GM13977 (cell line): ENCODE results near the gene MYO7B.
A peak's percentile ranks its signal among the peaks of the same experiment; 100 is the strongest.
"Not testable (repeated sequence)": the region's sequence is repeated elsewhere in the genome, so short reads cannot be mapped to it uniquely, and the experiment has no call there.

Source experiments
- DNase-seq: peaks from one replicate; pipeline ENCODE4 v3.0.0; 2012; ENCODE audit warnings: low spot score
- in situ Hi-C: fragments of 300-500 bp; cut with MboI; formaldehyde crosslinking; loops from one replicate; pipeline ENCODE4 v1.12.0; 2022; ENCODE audit warnings: low sequenced_read_pairs, low pct_unique_long_range_greater_than_20kb, mixed read lengths, inconsistent platforms; ENCODE audit not compliant: unreplicated experiment
- TF ChIP-seq, protein P1 (sequence below): IDR thresholded peaks from 2 replicates; pipeline ENCODE4 v1.5.1; 2012; ENCODE audit warnings: mild to moderate bottlenecking, control low read depth; ENCODE audit not compliant: insufficient read depth; ENCODE audit errors: extremely low read depth, missing control alignments

MYO7B gene

DNA sequence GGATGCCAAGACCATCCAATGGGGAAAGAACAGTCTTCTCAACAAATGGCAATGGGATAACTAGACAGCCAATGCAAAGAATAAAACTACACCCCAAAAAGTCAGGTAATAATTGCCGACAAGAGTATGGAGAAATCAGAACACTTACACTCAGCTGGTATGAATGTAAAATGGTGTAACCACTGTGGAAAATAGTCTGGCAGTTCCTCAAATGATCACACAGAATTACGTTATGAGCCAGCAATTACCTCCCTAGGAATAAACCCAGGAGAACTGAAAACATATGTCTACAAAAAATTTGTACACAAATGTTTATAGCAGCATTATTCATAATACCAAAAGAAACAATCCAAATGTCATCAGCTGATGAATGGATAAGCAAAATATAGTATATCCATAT is 18.0 kb upstream of the MYO7B start:
- in situ Hi-C loops: no loop called here
- TF ChIP-seq, protein P1, sequence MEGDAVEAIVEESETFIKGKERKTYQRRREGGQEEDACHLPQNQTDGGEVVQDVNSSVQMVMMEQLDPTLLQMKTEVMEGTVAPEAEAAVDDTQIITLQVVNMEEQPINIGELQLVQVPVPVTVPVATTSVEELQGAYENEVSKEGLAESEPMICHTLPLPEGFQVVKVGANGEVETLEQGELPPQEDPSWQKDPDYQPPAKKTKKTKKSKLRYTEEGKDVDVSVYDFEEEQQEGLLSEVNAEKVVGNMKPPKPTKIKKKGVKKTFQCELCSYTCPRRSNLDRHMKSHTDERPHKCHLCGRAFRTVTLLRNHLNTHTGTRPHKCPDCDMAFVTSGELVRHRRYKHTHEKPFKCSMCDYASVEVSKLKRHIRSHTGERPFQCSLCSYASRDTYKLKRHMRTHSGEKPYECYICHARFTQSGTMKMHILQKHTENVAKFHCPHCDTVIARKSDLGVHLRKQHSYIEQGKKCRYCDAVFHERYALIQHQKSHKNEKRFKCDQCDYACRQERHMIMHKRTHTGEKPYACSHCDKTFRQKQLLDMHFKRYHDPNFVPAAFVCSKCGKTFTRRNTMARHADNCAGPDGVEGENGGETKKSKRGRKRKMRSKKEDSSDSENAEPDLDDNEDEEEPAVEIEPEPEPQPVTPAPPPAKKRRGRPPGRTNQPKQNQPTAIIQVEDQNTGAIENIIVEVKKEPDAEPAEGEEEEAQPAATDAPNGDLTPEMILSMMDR: no peak
- no peak for DNase-seq

DNA sequence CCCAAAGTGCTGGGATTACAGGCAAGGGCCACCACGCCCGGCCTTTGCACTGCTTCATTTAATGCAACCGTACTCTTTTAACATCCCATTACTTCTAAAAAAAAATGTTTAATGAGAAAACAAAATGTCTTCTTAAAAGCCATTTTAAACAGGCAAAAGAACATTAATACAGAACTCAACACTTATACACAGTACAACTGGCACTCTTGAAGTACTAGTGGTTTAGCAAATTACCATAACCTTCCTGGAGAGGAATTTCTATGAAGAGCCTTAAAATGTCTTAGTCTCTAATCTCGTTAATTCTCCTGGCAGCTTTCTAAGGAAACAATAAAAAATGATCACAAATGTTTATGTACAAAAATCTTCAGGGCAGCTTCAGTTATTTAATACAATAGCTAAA is 15.1 kb upstream of the MYO7B start:
- in situ Hi-C loops: no loop called here
- DNase-seq: no peak
- TF ChIP-seq, protein P1: no peak

DNA sequence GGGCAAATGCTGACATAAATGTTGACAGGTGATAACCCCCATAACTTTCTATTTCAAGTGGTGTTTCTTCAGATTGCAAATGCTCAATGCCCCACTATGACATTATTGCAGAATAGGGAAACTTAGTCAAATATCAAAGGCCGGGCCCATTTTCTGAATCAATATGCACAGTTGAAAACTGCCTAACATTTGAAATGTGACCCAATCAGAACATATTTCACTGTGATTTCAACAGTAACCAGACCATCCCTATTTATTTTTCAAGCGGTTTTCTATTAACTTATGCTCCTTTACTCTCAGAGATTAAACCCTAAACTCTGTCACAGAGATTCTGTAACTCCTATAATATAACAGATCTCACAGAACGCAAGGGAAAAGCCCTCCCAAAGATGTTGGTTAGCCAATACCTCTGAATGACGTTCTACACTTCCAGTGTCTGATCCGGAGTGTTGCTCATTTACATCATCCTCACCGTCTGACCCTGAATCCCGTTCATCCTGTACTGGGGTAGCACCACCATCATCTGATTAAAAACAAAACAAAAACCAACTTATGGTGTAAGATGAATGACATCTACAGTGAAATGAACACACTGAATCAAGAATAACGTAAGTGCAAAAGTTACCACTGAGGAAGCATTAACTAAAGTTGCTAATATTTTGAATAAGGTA is 12.1 kb upstream of the MYO7B start:
- DNase-seq: no peak
- in situ Hi-C loops: no loop called here
- TF ChIP-seq, protein P1: no peak

DNA sequence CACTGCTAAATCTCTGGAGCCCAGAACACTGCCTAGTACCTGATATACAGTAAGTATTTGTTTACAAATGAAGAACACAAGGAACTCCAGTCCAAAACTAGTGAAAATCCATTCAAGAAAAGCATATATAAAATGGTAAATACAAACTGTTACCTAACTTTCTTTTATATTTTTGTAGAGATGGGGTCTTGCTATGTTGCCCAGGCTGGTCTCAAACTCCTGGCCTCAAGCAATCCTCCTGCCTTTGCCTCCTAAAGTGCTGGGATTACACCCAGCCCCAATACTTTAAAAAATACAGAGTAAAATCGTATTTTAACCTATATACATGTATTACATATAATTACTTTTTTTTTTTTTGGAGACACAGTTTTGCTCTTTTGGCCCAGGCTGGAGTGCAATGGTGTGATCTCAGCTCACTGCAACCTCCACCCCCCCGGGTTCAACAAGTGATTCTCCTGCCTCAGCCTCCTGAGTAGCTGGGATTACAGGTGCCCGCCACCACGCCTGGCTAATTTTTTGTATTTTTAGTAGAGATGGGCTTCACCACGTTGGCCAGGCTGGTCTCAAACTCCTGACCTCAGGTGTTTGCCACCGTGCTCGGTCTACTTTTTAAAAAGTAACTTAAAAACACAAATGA is 11.2 kb upstream of the MYO7B start:
- DNase-seq, in situ Hi-C loops: not testable (repeated sequence)

DNA sequence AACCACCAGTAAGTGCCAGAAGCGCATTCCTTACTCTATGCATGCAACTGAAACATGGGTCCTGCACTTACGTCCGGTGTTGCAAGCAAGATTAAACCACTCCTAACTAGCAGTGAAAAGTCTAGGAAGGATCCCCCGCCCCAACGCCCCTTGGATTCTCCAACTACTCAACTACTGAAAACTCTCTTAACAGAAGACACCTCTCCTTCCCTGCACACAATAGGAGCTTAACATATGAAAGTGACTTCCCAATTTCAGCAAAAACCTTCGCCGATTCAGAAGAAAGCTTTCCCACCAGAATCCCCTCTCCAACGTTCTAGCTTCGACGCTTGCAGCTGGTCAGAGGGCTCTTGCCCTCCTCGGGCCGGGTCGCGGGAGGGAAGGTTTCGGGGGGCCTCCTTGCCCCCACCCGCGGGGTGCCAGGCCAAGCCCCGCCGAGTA is 9.8 kb upstream of the MYO7B start:
- TF ChIP-seq, protein P1: no peak
- in situ Hi-C loops: no loop called here
- peak; percentile 34 for DNase-seq

DNA sequence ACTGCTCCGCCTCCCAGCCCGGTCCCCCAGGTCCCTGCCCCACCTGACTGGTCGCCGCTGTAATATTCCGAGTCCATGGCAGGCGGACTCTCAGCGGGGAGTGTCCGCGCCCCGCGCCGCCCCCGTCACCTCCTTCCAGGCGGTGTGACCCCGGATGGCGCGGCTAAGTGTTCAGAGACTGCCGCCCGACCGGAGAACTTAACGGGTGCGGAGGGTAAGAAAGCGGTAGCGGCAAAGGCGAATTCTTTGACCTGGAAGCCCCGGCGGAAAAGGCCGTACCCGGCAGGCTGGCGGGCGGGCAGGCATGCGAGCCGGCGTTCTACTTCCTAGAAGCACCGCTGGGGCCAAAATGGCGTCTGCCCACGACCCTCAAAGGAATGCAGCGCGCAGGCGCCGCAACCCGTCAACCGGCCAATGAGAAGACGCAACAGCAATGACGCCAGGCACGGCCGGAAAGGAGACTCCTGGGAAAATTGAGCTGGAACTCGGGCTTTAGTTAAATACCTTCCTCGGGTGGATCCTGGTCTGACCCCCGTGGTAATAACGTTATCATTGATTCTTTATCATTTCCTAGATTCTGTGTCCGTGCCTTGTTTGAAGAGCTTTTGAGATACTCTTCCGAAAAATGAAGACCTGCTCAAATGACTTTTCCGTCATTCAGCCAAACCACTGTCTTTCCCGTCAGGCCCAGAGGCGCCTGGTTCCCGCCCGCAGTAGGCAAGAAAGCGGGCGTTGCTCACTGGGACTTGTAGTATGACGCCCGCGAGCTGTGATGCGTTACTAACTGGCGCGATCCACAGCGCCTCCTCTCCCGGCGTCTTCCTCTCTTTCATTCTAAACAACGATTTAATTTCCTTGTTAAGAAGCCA is 9.1 kb upstream of the MYO7B start, which contains the start of gene IWS1:
Gene IWS1, minus strand, starts transcription at position 358 of the 869 bp plus-strand sequence. Its CDS starts 281 bp downstream, at position 77.
- DNase-seq: peak; percentile 94
- in situ Hi-C loops: no loop called here
- TF ChIP-seq, protein P1: peak; percentile 20
